NCI-H524 (cell line): ENCODE data around the gene NBPF8.
"Not testable (repeated sequence)": the region's sequence is repeated elsewhere in the genome, so short reads cannot be mapped to it uniquely, and the experiment has no call there.

Experiments used
- DNase-seq, 2 experiments: peaks; one replicate each; lab custom pipeline; 2025; lab: John Stamatoyannopoulos, UW

Gene NBPF8

GRCh38 chr1:120414911-120415480 is at the start of gene NBPF8:
Gene NBPF8, plus strand, starts transcription at chr1:120415035. Its CDS starts 21,488 bp downstream, at chr1:120436523.
- DNase-seq = peak in 1 of 2 experiments; percentile 58

DNA sequence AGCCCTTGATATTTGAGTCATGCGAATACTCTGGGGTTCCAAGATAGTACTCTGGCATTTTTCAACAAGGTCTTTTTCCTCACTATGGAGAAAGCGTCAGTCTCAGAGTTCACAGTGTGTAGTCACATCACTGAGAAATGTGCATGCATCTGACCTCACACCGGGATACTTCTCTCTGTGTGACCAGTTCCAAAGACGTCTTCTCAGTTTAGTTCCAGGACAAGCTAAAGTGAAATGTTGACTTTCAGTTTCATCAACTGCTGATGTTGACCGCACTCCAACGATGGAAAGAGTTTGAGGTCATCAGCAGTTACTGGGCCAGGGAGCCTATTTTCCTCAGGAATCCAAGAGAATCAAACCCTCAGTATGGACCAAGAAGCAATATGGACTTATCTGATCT is 47.1 kb upstream of the NBPF8 start:
- DNase-seq = not testable (repeated sequence)

DNA sequence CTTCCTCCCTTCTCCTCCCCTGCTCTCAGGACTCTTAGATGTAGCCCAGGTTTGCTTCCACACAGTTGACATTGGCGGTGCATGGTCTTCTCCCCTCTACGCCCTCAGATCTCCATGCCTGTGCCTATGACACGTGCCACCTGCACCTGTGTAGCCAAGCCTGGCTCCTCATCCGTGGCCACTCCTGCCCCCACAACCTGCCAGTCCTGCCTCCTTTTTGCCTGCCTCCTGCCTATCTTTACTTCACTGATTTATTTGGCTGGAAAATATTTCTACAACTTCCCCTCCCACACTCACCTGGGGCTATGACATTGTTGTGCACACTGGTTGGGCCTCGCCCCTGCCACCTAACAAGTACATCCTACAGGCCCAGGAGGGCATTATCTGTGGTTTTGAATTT is 28.2 kb upstream of the NBPF8 start:
- not testable (repeated sequence) for DNase-seq

GRCh38 chr1:120388597-120389126 is 26.2 kb upstream of the NBPF8 start:
- not testable (repeated sequence) for DNase-seq

DNA sequence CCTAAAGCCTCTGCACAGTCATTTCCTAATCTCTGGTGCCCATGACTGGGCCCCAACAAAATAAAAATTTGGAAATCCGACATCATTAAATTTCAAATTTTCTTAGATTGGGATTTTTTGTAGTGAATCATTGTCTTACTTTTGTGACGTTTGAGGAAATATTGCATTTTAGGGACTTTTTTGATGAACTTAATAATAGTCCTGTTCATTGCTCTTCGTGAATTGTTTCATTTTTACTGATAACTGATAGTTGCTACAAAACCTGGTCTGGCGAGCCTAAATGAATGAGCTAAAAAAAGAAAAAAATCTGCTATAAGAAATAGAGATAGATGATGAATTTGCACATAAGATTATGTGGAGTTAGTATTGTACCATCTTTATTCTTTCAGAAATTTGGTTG is 23.5 kb upstream of the NBPF8 start:
- not testable (repeated sequence) for DNase-seq

DNA sequence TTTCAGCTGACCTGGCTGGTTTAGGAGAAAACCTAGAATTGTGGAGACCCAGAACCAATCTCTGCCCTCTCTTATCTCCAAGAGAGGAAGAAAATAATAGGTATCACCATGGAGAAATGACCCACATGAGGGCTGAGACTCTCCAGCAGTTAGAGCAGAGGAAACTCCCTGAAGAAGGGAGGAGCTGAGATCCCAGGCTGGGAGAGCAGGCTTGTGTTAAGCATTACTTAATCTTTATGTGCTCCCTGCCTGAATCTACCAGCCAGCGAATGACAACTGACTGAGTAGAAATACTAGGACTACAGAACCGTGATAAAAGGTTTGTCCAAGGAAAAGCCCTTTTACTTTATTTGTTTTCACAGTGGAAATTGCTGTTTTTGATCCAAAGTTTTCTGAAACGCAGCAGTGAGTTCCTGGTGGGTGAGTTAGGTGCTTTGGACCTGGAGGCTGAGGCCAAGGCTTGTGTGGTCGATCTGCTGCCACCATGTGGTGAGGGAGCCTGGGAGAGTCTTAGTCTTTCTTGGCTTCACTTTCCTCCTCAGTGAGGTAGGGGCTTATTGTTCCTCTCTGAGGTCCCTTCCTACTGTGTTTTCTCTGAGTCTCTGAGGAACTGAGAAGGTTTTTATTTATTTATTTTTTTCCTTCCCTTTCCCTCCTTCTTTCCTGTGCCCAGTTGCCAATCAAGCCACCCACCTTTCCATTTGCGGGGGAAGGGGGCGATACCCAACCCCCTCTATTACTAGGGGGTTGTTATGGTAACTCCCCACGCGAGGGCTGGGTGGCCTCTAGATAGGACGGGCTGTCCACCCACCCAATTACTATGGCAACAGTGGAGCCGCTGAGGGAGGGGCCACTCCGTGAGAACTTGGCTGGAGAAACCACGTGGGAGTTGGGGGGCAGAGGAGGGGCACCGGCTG is 21.3 kb upstream of the NBPF8 start:
- not testable (repeated sequence) for DNase-seq

DNA sequence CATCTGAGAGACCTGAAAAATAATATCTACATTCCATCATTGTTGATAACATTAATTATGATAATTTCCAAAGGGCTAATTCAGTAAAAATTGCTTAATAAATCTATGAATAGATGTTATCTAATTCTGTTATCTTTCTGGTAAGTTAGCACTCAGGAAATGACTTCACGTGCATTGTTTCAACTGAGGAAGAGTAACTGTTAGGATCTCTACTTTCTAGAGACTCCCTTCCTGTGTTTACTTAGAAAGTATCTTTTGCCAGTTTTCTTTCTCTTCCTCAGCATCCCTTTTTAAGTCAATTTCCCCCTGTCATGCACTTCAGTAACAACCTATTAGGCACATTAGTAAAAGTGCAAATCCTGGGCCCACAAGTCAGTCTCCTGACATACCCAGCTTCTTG is 9.5 kb upstream of the NBPF8 start:
- DNase-seq = not testable (repeated sequence)

DNA sequence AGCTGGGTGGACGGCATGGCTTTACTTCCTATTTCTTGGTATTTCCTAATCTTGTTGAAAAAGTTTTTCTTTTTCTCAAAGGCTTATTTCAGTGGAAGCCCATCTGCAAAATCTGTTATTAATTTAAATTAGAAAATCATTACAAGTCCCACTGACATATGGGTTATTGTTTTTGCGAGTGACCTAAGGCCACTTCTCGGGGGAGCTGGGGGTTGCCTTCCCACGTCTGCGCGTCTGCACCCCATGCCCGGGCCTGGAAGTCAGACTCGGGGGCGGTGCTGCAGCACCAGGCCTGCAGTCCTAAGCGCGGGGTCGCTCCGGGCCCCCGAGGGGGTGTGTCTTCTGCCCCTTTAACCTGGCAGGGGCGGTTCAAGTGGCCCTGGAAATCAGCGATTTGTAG is 384 bp upstream of the NBPF8 start:
- not testable (repeated sequence) for DNase-seq

DNA sequence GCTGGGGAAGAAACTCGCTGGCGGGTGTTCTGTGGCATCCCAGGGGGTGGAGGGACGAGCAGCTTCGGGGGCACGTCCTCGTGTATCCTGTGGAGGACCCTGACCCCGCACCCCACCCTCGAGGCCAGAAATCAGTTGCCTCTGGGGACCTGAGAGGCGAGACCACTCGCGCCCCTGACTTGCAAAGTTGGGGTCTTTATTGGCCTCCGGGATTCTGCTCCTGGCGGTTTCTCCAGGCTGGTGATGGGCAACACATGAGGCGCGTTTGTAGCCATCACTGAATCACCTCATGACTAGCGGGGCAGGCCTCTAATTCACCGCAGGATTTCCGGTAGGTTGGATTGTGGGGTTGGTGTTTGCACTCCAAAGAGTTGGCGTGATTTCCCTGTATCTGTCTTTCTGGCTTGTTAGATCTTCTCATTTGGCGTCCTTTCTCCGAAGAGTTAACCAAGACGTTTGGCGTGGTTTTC is 692 bp downstream of the NBPF8 start:
- peak in 1 of 2 experiments; percentile 28 for DNase-seq

DNA sequence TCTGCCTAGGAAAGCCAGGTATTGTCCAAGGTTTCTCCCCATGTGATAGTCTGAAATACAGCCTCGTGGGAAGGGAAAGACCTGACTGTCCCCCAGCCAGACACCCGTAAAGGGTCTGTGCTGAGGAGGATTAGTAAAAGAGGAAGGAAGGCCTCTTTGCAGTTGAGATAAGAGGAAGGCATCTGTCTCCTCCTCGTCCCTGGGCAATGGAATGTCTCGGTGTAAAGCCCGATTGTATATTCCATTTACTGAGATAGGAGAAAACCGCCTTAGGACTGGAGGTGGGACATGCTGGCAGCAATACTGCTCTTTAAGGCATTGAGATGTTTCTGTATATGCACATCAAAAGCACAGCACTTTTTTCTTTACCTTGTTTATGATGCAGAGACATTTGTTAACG is 10.2 kb downstream of the NBPF8 start:
- DNase-seq = not testable (repeated sequence)

DNA sequence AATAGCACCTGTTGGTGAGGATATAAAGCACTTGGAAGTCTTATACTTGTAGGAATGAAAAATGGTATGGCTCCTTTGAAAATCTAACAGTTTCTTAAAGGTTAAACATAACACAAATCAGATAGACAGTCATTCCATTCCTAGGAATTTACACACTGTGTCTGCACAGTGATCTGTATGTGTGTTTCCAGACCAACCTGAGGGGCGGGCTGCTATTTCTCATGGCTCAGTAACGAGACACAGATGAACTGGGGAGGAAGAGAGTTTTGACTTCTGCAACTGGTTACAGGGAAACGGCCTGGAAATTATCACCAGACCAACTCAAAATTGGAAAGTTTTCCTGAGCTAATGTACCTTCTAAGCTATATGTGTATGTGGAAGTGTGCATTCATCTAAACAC is 16.8 kb downstream of the NBPF8 start:
- not testable (repeated sequence) for DNase-seq

DNA sequence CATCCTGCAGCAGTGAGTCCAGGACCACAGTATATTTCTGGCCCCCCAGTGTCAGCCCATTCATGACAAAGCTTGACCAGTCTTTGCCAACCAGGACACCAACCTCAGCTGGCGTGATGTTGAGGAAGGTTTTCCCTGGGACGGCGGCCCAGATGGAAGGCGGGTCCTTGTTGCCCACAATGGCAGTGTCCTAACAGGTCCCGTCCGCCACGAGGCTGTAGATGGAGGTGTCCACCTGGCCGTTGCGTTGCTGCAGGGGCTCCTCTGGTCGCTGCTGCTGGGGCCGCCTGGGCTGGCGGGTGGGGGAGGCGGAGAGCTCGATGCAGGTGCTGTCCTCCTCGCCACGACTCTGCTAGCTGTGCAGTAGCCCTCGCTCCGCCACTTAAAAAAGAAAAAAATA is 19.0 kb downstream of the NBPF8 start:
- not testable (repeated sequence) for DNase-seq

GRCh38 chr1:120449124-120449523 is 34.3 kb downstream of the NBPF8 start:
- not testable (repeated sequence) for DNase-seq
